GM21367 (cell line): ENCODE results near the gene LRRC7.

ENCODE experiments used
- ATAC-seq: cut with Tn5 transposase; IDR thresholded peaks from one replicate; pipeline ENCODE4 v1.9.1; 2021; ENCODE audit not compliant: unreplicated experiment

The LRRC7 gene

DNA sequence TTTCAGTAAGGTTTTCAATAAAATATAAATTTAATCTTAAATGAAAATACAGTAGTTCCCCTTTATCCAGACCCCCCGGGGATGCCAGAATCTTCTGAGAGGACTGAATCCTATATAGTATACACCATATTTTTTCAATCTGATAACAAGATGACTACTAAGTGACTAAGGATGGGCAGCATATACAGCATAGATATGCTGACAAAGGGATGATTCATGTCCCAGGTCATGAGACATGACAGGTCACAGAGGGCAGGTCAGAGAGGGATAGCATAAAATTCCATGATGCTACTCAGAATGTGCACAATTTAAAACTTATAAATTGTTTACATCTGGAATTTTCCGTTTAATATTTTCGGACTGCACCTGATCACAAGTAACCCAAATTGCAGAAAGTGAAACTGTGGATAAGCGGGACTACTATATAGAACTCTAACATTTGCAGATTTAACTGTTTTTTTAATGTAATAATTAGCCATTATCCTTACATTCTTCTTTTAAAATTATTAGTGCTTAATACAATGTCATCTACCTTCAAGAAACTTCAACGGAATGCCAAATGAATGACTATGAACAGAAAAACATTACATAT is 588.9 kb downstream of the LRRC7 start:
- no peak for ATAC-seq

DNA sequence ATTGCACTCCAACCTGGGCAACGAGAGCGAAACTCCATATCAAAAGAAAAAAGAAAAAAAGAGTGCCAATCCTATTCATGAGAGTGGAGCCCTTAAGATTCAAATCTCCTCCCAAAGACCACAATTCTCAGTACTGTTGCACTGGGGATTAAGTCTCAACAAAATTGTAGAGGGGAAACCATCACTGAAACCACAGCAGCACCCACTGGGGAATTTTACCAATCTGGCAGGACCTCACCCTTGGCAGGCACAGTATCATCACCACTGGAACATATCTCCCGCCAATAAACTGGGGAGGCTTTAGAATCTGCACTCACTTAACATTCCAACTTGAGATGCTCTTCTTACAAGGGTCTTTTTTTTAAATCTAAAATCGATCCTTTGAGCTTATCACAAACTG is 596.6 kb downstream of the LRRC7 start:
- ATAC-seq = no peak

DNA sequence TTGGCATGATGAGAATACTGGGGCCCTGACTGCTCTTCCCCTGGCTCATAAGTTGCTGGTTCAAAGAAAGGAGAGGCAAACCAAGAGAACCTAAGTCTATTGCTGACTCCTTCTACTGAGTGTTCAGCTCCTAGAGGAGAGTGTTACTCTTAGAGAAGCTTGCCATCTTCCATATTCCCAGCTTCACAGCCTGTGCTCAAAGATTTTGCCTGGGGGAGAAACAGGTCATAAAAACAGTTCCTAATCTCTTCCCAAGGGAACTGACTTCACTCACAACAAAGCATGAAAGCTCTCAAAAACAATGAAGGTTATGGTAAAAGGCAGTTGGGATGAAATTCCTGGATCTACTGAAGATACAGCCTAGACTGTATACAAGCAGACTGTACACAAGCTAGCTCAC is 600.6 kb downstream of the LRRC7 start:
- no peak for ATAC-seq

DNA sequence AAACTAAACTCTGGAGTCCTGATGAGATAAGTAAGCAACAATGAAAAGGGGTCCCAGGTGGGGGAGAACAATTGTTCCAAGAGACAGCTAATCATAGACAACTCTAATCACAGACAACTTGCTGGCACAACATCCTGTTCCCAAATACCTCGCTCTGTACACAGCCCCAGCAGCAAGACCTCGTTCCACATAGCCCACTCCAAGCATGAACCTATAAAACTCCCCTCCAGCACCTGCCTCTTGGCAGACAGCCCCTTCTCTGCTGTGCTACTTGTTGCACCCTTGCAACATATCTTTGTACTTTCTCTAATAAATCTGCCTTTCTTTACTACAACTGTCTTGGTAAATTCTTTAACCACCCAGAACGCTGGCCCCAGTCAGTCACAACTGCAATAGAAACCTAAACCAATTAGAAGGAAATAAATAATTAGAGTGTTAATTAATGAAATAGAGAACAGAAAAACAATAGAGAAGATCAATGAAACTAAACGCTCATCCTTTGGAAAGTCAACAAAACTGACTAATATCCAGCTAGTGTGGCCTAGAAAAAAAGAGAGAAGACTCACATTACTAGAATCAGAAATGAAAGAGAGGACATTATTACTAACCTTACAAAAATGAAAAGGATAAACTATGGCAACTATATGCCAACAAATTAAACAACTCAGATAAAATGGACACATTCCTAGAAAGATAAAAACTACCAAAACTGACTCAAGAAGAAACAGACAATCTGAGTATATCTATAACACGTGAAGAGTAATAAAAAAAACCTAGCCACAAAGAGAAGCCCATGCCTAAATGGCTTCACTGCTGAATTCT is 601.5 kb downstream of the LRRC7 start:
- ATAC-seq = no peak

DNA sequence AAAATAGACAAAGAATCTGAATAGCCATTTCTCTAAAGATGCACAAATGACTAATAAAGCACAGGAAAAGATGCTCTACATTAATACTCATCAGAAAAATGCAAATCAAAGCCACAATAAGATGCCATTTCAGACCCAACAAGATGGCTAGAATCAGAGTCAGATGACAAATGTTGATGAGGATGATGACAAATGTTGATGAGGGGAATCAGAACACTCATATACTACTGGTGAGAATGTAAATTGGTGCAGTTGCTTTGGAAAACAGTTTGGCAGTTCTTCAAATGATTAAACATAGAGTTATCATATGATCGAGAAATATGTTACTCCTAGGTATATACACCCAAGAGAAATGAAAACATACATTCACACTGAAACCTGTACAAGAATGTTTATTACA is 603.8 kb downstream of the LRRC7 start:
- ATAC-seq = no peak
